GM18499 (cell line): ENCODE measurements around the gene VAT1L.

Experiments used
- ATAC-seq: cut with Tn5 transposase; IDR thresholded peaks from one replicate; pipeline ENCODE4 v1.9.1; 2021; ENCODE audit warnings: moderate number of reproducible peaks; ENCODE audit not compliant: insufficient read depth, unreplicated experiment

The VAT1L gene

GRCh38 chr16:78025631-78026030, 237.3 kb downstream of the VAT1L start:
- ATAC-seq, result no peak

GRCh38 chr16:78028018-78028417, 239.7 kb downstream of the VAT1L start:
- ATAC-seq, result no peak
